HG02970 (cell line): Measurements from ENCODE around the gene RNFT2.

Experiments used
- ATAC-seq: cut with Tn5 transposase; IDR thresholded peaks from one replicate; pipeline ENCODE4 v1.9.1; 2021; ENCODE audit warnings: mild to moderate bottlenecking, moderate library complexity, moderate number of reproducible peaks; ENCODE audit not compliant: unreplicated experiment, low FRiP score

The RNFT2 gene

GRCh38 chr12:116892349-116893140 is 154.4 kb downstream of the RNFT2 start:
- ATAC-seq, result no peak

GRCh38 chr12:116894913-116895312 is 156.8 kb downstream of the RNFT2 start:
- no peak for ATAC-seq

- no peak for ATAC-seq
These were observed 158.4 kb downstream of the RNFT2 start for GRCh38 chr12:116896411-116896924.

GRCh38 chr12:116897476-116897875 is 159.4 kb downstream of the RNFT2 start:
- no peak for ATAC-seq

GRCh38 chr12:116898669-116899068 is 160.6 kb downstream of the RNFT2 start:
- no peak for ATAC-seq

GRCh38 chr12:116901612-116902011 is 163.5 kb downstream of the RNFT2 start:
- no peak for ATAC-seq
